ENCODE results near the gene SERPINE2.

The SERPINE2 gene

GRCh38 chr2:224039080-224039769, at the start of gene SERPINE2:
TSS of gene SERPINE2 (minus strand) at chr2:224039286. CDS start at chr2:224001900, 37,386 bp downstream.
- FAIRE-seq (peak; percentile 46), DNase-seq (ENCODE audit: insufficient read length, low spot score) (peak; percentile 89)

DNA sequence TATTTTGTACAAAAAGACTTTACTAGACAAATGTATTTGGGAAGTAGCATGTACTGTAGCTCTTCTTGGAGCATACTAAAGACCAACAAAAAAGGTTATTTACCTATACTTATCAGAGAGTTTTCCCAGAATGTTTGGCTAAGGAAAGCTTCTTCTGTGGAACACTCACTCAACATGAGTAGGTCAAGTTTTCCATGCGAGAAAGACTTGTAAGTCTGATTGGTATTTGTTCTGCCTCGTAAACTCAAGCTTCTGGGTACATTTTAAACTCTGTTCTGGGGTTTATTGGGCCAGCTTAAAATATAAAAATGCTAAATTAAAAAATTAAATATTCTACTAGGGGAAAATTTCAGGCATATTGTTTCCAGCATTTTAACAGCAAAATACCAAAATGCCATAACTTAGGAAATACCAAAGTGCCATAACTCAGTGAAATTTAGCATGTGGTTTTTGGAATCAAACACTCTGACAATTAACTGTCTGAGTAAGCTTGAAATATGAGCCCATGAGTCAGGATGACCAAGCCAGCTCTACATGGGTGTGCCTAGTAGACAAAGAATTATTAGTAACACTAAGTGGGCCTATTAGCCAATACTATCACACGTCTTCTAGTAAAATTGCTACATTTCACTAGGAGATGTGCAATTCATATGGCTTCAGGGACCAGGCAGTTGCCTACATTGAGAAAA, 47.3 kb upstream of the SERPINE2 start:
- DNase-seq (ENCODE audit: insufficient read length, low spot score) (peak; percentile 70), FAIRE-seq (peak; percentile 57)

DNA sequence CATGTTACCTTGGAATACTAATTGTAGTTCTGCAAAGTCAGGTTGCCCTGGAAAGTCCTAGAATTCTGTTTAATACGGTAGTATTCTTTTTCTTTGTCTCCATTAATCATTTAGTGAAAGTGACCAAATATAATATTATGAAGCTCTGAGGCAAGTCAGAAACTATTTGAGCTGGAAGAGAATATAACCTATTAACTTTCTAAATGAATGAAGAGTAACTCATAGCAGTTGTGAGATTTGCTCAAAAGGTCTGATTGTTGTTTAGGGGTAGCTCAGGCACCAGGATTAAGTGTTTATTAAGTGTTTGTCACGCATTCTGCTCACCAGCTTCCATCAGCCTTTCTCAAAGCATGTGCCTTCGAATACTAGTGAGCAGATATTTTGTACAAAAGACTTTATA, 46.7 kb upstream of the SERPINE2 start:
- FAIRE-seq (no peak), DNase-seq (ENCODE audit: insufficient read length, low spot score) (no peak)

DNA sequence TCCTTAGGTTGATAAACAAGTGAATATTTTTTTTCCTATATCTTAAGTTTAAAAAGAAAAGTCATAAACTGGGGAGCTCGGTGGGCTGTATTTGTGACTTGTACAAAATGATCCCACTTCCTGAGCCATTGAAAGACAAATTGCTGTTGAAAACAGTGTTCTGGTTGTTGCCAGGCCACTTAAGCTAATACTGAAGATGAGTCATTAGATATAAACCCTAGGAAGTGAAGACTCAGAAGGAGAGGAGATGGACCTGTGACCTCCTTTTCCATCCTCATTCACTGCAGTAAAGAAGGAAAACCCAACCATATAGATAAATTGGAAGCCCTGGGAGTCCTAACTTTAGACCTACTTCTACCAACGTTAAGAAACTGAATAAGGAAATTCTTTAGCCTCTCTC, 46.2 kb upstream of the SERPINE2 start:
- DNase-seq (ENCODE audit: insufficient read length, low spot score) (peak; percentile 62), FAIRE-seq (no peak)

DNA sequence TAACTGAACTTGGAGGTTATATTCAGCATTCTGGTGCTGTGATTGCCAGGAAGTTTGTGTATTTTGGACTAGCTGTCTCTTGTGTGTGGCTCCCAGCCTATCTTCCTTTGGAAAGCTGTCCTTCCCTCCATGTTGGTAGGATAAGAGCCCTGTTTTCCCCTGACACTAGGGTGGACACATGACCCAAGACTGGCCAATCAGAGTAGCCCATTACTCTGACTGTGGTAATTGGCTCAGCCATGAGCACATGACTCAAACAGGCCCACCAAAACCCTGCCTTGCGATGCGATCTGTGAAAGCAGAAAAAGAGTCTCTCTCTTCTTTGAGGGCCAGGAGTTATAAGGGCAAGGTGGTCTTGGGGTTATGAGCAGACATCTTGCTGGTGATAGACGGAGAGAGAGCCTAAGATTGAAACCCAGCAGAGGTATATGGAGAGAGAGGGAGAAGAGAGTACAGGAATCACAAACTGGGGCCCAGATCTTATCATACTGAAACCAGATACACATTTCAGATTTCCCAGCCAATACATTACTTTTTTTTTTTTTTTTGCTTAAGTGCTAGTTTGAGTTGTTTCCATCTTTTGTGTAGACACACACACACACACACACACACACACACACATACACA, 45.3 kb upstream of the SERPINE2 start:
- FAIRE-seq (no peak), DNase-seq (ENCODE audit: insufficient read length, low spot score) (no peak)

DNA sequence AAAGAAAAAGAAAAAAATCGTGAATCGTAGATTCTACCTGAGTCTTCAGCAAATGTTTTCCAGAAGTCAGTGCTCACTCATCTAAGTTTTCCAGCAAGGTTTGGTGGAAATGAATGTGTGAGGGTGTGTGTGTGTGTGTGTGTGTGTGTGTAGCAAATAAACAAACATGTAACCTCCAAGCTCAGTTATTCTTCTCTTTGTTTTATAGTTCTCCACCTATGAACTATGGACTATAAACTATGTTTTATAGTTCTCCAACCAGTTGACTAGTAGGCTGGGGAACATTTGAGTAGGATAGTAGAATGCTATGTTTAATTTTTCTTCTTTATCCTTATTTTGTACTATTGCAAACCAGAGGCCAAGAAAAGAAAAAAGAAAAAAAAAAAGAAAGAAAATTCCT, 44.6 kb upstream of the SERPINE2 start:
- FAIRE-seq (no peak), DNase-seq (ENCODE audit: insufficient read length, low spot score) (no peak)

GRCh38 chr2:224078656-224079055, 39.6 kb upstream of the SERPINE2 start:
- FAIRE-seq, result no peak

DNA sequence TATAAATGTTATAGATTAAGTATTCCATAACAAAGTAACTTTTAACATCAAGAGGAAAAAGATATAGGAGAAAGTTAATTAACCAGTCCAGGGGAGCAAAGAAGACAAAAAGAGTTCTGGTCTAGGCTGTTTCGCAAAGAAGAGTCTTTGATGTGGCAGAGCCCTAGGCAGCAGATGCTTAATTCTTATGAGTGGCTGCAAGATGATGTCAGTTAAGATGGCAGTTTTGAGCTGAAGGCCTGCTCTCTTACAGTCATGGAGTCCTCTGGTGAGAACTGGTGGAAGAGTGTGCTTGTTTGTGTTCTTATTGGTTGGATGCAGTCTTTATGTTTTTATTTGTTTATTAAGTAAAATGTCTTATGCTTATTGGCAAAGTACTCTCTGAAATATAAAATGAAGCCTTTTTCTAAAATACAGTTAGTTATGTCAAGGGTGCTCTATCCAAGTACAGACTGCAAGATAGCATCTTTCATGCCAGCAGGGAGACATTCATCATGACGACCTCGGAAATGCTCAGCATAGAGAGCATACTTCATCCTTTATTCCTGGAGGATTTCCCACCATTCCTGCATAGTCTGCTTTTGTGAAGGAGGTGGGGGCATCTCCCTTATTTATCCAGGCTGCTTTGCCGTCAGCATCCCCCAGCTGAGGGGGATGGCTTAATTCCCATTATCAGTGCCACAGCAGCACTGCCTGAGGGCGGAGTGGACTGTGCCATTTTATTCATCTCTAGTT, 38.9 kb upstream of the SERPINE2 start:
- FAIRE-seq (no peak), DNase-seq (ENCODE audit: insufficient read length, low spot score) (peak; percentile 11)

More at GRCh38 chr2:224078656-224079055, 39.6 kb upstream of the SERPINE2 start:
- no peak for DNase-seq (ENCODE audit: insufficient read length, low spot score)

- FAIRE-seq, result no peak
- DNase-seq (ENCODE audit: insufficient read length, low spot score), result no peak
Observed at GRCh38 chr2:224075588-224075987, 36.5 kb upstream of the SERPINE2 start.

DNA sequence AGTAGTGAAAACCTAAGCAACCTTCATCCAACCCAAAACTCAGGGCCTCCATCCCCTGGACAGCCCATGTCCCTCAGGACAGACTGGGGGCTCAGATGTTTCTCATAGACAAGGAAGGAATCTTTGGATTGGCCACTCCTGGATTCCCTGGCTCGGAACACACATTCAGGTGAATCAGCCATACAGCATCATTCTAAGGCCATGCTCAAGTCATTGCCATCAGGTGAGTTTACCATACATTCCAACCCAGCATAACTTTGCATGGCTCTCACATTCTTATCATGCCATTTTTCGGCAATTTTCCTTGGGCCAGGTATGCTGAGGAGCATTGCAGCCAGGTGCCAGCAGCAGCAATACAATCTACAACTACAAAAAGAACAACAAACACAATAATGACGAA, 34.6 kb upstream of the SERPINE2 start:
- DNase-seq (ENCODE audit: insufficient read length, low spot score), result no peak
- FAIRE-seq, result no peak

GRCh38 chr2:224072541-224073188, 33.6 kb upstream of the SERPINE2 start:
- FAIRE-seq, result no peak
- DNase-seq (ENCODE audit: insufficient read length, low spot score), result no peak

DNA sequence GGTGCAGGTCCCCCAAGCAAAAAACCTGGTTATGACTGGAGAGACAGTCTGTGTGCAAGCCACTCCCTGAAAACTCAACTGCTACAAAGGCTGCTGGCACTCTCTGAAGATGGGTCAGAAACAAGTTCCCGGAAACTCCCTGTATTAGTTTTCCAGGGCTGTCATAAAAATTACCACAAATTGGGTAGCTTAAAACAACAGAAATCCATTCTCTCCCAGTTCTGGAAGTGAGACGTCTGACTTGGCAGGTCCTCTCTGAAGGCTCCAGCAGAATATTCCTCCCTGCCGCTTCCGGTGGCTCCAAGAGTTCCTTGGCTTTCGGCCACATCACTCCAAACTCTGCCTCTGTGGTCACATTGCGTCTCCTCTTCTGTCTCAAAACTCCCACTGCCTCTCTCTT, 30.1 kb upstream of the SERPINE2 start:
- FAIRE-seq (no peak), DNase-seq (ENCODE audit: insufficient read length, low spot score) (no peak)

GRCh38 chr2:224063298-224063648, 24.2 kb upstream of the SERPINE2 start:
- no peak for DNase-seq (ENCODE audit: insufficient read length, low spot score)
- FAIRE-seq, result no peak

DNA sequence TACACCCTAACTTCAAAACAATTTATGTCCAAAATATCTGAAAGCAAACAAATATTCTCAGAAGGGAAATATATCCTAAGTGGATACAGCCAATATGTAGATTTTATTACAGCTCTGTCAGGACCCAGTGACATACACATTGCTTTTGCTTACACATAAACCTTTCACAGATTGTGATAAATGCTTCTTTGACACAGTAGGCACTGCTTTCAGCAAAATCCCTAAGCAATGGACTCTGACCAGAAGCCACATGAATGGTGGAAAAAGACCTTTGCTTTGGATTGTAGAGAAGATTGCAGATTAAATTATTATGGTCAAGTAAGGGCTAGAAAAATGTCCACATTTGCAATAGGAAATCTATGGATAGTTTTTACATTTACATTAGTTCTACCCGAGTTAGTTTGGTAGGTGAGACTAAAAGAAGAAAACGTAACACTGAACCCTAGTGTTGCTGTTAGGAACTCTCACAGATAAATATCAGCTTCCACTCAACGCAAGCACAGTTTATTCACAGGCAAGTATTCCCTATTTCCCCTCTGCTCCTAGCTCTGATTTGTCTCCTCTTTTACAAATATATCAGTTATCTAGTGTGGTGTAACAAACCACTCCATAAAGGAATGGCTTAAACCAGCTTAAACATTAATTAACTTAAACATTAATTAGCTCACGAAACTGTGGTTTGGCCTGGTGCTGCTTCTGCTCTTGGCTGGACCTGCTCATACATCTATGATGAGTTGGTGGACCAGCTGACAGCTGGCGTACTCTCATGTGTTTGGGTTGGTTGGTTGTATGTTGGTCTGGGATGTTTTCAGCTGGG, 23.6 kb upstream of the SERPINE2 start:
- no peak for DNase-seq (ENCODE audit: insufficient read length, low spot score)
- no peak for FAIRE-seq

DNA sequence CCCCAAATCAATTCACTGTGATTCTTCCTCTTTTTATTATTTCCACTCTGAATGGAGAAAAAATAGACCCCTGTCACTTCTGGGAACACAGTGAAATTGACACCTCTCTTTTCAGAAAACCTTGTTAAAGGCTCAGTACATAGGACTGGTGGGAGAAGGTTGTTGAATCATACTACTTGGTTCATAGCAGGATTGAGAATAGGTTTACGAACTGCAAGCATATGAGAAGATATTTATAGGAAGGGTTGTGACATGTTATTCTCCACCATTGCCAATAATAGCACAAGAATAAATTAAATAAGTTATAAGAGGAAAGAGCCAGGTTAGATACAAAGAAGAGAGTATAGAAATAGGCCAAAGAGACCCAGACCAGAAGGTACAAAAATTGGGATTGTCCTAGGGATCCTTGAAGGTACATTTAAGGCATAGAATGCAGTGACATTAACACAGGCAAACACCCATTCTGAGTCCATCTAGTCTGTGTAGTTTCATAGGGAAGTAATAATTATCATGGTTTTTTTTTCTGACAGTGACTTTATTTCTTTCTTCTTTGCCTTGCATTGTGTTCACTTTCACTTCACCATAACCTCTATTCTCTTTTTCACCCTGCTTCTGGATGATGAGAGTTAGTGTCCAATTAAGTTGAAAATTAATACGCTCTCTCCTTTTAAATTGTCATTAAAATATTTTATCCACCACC, 21.8 kb upstream of the SERPINE2 start:
- FAIRE-seq, result no peak
- DNase-seq (ENCODE audit: insufficient read length, low spot score), result no peak

- FAIRE-seq (no peak), DNase-seq (ENCODE audit: insufficient read length, low spot score) (no peak)
Observed at GRCh38 chr2:224059178-224059577, 20.1 kb upstream of the SERPINE2 start.

GRCh38 chr2:224058048-224058775, 19.1 kb upstream of the SERPINE2 start:
- FAIRE-seq, result no peak
- no peak for DNase-seq (ENCODE audit: insufficient read length, low spot score)

- no peak for FAIRE-seq
- no peak for DNase-seq (ENCODE audit: insufficient read length, low spot score)
Observed at GRCh38 chr2:224056889-224057288, 17.8 kb upstream of the SERPINE2 start.

DNA sequence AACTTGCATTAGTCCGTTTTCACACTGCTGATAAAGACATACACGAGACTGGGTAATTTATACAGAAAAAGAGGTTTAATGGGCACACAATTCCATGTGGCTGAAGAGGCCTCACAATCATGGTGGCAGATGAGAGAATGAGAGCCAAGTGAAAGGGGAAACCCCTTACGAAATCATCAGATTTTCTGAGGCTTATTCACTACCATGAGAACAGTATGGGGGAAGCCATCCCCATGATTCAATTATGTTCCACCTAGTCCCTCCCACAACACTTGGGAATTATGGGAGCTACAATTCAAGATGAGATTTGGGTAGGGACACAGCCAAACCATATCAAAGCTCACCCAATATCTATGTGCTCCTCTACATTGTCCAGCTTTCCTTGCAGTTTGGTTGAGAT, 16.0 kb upstream of the SERPINE2 start:
- FAIRE-seq (no peak), DNase-seq (ENCODE audit: insufficient read length, low spot score) (no peak)

All from HTR-8/SVneo (cell line).